Hepatocyte (in vitro differentiated cells): ENCODE results near the gene MPP3.

Experiments used
- CTCF ChIP-seq: fragments of 200-600 bp; sonication (generic); IDR thresholded peaks from 2 replicates; pipeline ENCODE4 v1.5.1; 2016; ENCODE audit warnings: antibody characterized with exemption, mild to moderate bottlenecking; ENCODE audit not compliant: poor library complexity
- EZH2 ChIP-seq: fragments of 200-600 bp; sonication (generic); IDR thresholded peaks from 2 replicates; pipeline ENCODE4 v1.6.1; 2016; ENCODE audit warnings: antibody characterized with exemption, mild to moderate bottlenecking, borderline replicate concordance
- EZH2phosphoT487 ChIP-seq: fragments of 200-600 bp; sonication (generic); IDR thresholded peaks from one replicate; pipeline ENCODE4 v1.6.1; 2018; ENCODE audit warnings: antibody characterized with exemption, mild to moderate bottlenecking, low read depth, moderate library complexity; ENCODE audit not compliant: unreplicated experiment, severe bottlenecking

DNA sequence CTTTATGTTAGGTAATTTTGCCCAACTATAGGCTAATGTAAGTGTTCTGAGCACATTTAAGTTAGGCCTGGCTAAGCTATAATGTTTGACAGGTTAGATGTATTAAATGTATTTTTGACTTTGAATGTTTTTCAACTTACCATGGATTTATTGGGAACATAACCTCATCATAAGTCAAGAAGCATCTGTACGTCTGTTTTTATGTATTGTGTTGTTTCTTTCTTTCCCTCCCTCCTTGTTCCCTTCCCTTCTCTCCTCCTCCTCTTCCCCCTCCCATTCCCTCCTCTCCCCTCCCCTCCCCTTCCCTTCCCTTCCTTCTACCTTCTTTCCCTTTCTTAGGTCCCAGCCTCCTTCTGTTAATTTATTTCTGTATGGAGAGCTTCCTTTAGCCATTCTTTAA, 43.5 kb downstream of the MPP3 start:
- TF ChIP-seq CTCF: no peak
- no peak for TF ChIP-seq EZH2phosphoT487
- TF ChIP-seq EZH2: no peak
